ENCODE data around the gene POLR3B. TPM values are rescaled to one million over a fixed set of nuclear protein-coding genes. Genes with fewer than 3 reads are reported as not detected.

POLR3B gene
- total and polyA plus RNA-seq, 2 of the 8 experiments (the other 6 are each of a cell fraction or from before 2014, with no cell fraction given): 5.0 to 13.2 TPM

DNA sequence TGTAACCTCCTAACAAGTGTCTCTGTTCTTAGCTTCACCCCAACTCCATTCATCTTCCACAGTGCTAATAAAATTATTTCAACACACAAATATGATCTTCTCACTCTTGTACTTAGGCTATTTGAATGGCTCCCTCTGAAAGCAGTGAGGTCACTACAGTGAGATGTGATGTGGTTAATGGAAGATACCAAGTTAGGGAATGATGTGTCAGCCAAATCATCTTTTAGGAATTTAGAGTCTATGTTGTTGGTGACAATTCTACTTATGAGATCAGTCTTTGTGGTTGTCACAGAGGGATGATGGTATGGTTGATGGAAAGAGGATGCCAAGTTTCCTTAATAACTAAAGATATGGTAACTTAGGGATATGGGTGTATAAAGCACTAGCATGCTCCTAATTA is 57.6 kb downstream of the POLR3B start:
- no peak overlapping the region for H3K18ac ChIP-seq (ENCODE audit: extremely low read depth, low read length)
- no peak overlapping the region for H3K9ac ChIP-seq (replicated peaks in 1 of 4; ENCODE audit: extremely low read depth in 1 of 4, low read depth in 3 of 4, low read length in 3 of 4)
- H3K27me3 ChIP-seq (replicated peaks in 1 of 4; ENCODE audit: control insufficient read depth in 3 of 4, extremely low read depth in 1 of 4, insufficient read depth in 3 of 4, low read length in 3 of 4): no peaks in the 10 kb centered on the region
- POLR2A ChIA-PET (ENCODE audit: partially characterized antibody): interaction anchor here (1.3 kb wide), 1 partner anchor 13 kb away, joined by 3 read pairs; no protein-coding TSS in a partner anchor
- DNase-seq (ENCODE audit: low read depth in 1 of 2, low spot score in 2 of 2) (no peak), FAIRE-seq (no peak)
- H3K23ac ChIP-seq (ENCODE audit: insufficient read length): no peak overlapping the region
- peaks cover 0 to 5% (median 0%) of the 10 kb centered on the region in 4 experiments; a peak in 1 of 7 replicates for H3K4me1 ChIP-seq (replicated peaks in 1 of 4; ENCODE audit: control insufficient read depth in 3 of 4, insufficient read depth in 4 of 4, low read length in 3 of 4)
- no peaks in the 10 kb centered on the region for H3K9me3 ChIP-seq (ENCODE audit: insufficient read depth in 2 of 2, low read depth in 1 of 2, low read length in 1 of 2)
- H2BK20ac ChIP-seq (ENCODE audit: low read length): no peak overlapping the region
- no peak overlapping the region for H2BK5ac ChIP-seq (ENCODE audit: low read depth, low read length)
- H4K8ac ChIP-seq (ENCODE audit: extremely low read depth, insufficient read depth, low read length): no peak overlapping the region
- CTCF ChIA-PET (ENCODE audit: partially characterized antibody): interaction anchor here (1.7 kb wide), 1 partner anchor 15 kb away, joined by 3 read pairs; no protein-coding TSS in a partner anchor
- H3K56ac ChIP-seq (replicated peaks; ENCODE audit: insufficient read length, low read depth, low read length): peak overlapping the region; percentile 10
- no peaks in the 10 kb centered on the region for H3K23me2 ChIP-seq (ENCODE audit: low read depth, low read length)
- H3K79me2 ChIP-seq (ENCODE audit: control insufficient read depth in 1 of 2, insufficient read depth in 2 of 2, low read length in 2 of 2): no peaks in the 10 kb centered on the region
- H3K4me2 ChIP-seq (ENCODE audit: insufficient read depth in 1 of 2, low read depth in 2 of 2, low read length in 2 of 2): no peak overlapping the region
- no peaks in the 10 kb centered on the region for H4K20me1 ChIP-seq (replicated peaks in 1 of 2; ENCODE audit: control insufficient read depth in 1 of 2, insufficient read depth in 2 of 2, low read length in 2 of 2)
- no peak overlapping the region for H2BK120ac ChIP-seq (replicated peaks; ENCODE audit: low read depth, low read length)
- H3K4me3 ChIP-seq (ENCODE audit: extremely low read depth in 1 of 4, insufficient read depth in 2 of 4, low read depth in 3 of 4, low read length in 4 of 4): no peak overlapping the region
- H3K79me1 ChIP-seq (ENCODE audit: low read depth, low read length): no peaks in the 10 kb centered on the region
- no peak overlapping the region for H3K14ac ChIP-seq (ENCODE audit: insufficient read length)
- H3K27ac ChIP-seq (ENCODE audit: low read depth, low read length): no peak overlapping the region
- H2AFZ ChIP-seq (ENCODE audit: low read length): no peak overlapping the region
- H4K91ac ChIP-seq (replicated peaks; ENCODE audit: insufficient read length, low read length): no peak overlapping the region
- no peak overlapping the region for H2BK15ac ChIP-seq (ENCODE audit: low read length)
- no peak overlapping the region for H2AK5ac ChIP-seq (ENCODE audit: low read depth, low read length)
- H2BK12ac ChIP-seq (ENCODE audit: low read depth, low read length): no peak overlapping the region
- no peak overlapping the region for H4K5ac ChIP-seq (ENCODE audit: insufficient read length, low read depth, low read length)
- H3K4ac ChIP-seq (replicated peaks; ENCODE audit: insufficient read length, low read depth, low read length): no peak overlapping the region
- H3K36me3 ChIP-seq (ENCODE audit: control insufficient read depth in 2 of 4, insufficient read depth in 4 of 4, low read length in 3 of 4): 0 out of 8 replicates have a peak, but pooled peaks cover 0 to 3% (median 0%) of the 10 kb centered on the region in 4 experiments
- no peak for TF ChIP-seq EGR1 (IDR thresholded peaks at IDR 0.05; ENCODE audit: borderline replicate concordance, low read depth, low read length)
- TF ChIP-seq SAP30 (IDR thresholded peaks at IDR 0.05; ENCODE audit: insufficient read depth, insufficient replicate concordance, low read length): no peak
- TF ChIP-seq HDAC2 (IDR thresholded peaks at IDR 0.05; ENCODE audit: borderline replicate concordance in 1 of 2, low read depth in 2 of 2, low read length in 2 of 2): no peak
- no peak for TF ChIP-seq SIRT6 (IDR thresholded peaks at IDR 0.05; ENCODE audit: low read length)
- no peak for TF ChIP-seq PHF8 (conservative IDR thresholded peaks at IDR 0.05; ENCODE audit: low read depth, low read length)
- TF ChIP-seq FOSL1 (IDR thresholded peaks at IDR 0.05; ENCODE audit: insufficient read depth, low read depth, low read length): no peak
- no peak for TF ChIP-seq POU5F1 (IDR thresholded peaks at IDR 0.05; ENCODE audit: low read depth, low read length)
- no peak for TF ChIP-seq CHD2 (IDR thresholded peaks at IDR 0.05; ENCODE audit: low read length)
- TF ChIP-seq BCL11A (IDR thresholded peaks at IDR 0.05; ENCODE audit: low read depth in 2 of 2, low read length in 2 of 2): no peak
- no peak for TF ChIP-seq SIX5 (IDR thresholded peaks at IDR 0.05; ENCODE audit: low read depth, low read length)
- no peak for TF ChIP-seq SIN3A (conservative IDR thresholded peaks at IDR 0.05 in 1 of 2, IDR thresholded peaks at IDR 0.05 in 1 of 2; ENCODE audit: low read depth in 1 of 2, low read length in 2 of 2)
- no peak for TF ChIP-seq CEBPB (IDR thresholded peaks at IDR 0.05; ENCODE audit: low read depth, low read length)
- TF ChIP-seq RFX5 (IDR thresholded peaks at IDR 0.05; ENCODE audit: borderline replicate concordance, low read depth, low read length): no peak
- TF ChIP-seq, protein P1, sequence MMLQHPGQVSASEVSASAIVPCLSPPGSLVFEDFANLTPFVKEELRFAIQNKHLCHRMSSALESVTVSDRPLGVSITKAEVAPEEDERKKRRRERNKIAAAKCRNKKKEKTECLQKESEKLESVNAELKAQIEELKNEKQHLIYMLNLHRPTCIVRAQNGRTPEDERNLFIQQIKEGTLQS (IDR thresholded peaks at IDR 0.05; ENCODE audit: insufficient read depth, low read depth, low read length): no peak

Measured in H1 (cell line).